ENCODE data around the gene MSRB1. TPM values are rescaled to one million over a fixed set of nuclear protein-coding genes. Genes with fewer than 3 reads are reported as not detected.

Gene MSRB1
- total and polyA plus RNA-seq, 2 of the 8 experiments (the other 6 are each of a cell fraction or from before 2014, with no cell fraction given): 28.2 to 51.4 TPM

DNA sequence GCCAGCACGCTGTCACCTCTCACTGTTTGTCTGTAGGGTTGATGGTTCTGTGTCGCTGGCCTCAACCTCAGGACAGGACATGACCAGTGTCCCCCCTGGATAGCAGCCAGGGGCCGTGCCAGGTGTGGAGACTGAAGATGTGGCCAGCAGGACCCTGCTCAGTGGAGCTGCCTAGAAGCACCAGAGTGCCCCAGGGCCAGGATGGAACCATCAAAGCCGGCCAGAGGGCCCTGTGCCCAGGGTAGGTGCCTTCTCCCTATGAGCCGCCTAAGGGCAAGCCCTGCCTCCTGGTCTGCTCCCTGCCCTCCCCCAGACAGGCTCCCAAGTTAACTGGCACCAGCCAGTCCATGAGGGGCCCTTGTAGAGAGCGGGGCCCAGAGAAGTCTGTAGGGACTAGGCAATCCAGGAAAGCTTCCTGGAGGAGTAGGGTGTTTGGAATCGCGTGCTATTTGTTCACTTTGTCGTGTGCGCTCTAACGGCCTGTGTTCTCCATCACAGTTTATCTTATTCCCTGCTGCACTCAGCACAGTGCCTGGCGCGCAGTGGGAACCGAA lies 15.8 kb upstream of the MSRB1 start:
- H3K79me2 ChIP-seq (ENCODE audit: control insufficient read depth in 1 of 2, insufficient read depth in 2 of 2, low read length in 2 of 2): peaks cover 5 to 21% of the 10 kb centered on the region in 2 experiments
- H2BK120ac ChIP-seq (replicated peaks; ENCODE audit: low read depth, low read length): no peak overlapping the region
- peak overlapping the region; percentile 69 for H4K91ac ChIP-seq (replicated peaks; ENCODE audit: insufficient read length, low read length)
- H3K18ac ChIP-seq (ENCODE audit: extremely low read depth, low read length): peak overlapping the region; percentile 60; the same call in 1 of the 2 replicates
- H4K5ac ChIP-seq (ENCODE audit: insufficient read length, low read depth, low read length): peak overlapping the region; percentile 27
- no peak overlapping the region for H3K14ac ChIP-seq (ENCODE audit: insufficient read length)
- 54% methylated on average over 13 of the region's 14 CpGs; no CpG with 5 or more reads in 1 of the 2 experiments for WGBS, 2 experiments (ENCODE audit: extremely low coverage in 1 of 2, insufficient coverage in 1 of 2, insufficient read length in 1 of 2, insufficient replicate concordance in 2 of 2, low coverage in 1 of 2, low lambda C conversion rate in 2 of 2, missing lambda C conversion rate in 1 of 2)
- FAIRE-seq: no peak
- no peak overlapping the region for H2AK5ac ChIP-seq (ENCODE audit: low read depth, low read length)
- peak overlapping the region; percentile 22 to 93 (median 86) for H3K4me3 ChIP-seq (ENCODE audit: extremely low read depth in 1 of 4, insufficient read depth in 2 of 4, low read depth in 3 of 4, low read length in 4 of 4)
- peak overlapping the region; percentile 62 to 99 for H3K4me2 ChIP-seq (ENCODE audit: insufficient read depth in 1 of 2, low read depth in 2 of 2, low read length in 2 of 2)
- H2AFZ ChIP-seq (ENCODE audit: low read length): peak overlapping the region; percentile 31; the same call in 1 of the 2 replicates
- H2BK20ac ChIP-seq (ENCODE audit: low read length): no peak overlapping the region
- peaks cover 2% of the 10 kb centered on the region for H3K79me1 ChIP-seq (ENCODE audit: low read depth, low read length)
- H3K27ac ChIP-seq (ENCODE audit: low read depth, low read length): no peak overlapping the region
- peak overlapping the region; percentile 76 for H3K4ac ChIP-seq (replicated peaks; ENCODE audit: insufficient read length, low read depth, low read length)
- no peak overlapping the region; the same call in 1 of the 2 replicates for H2BK5ac ChIP-seq (ENCODE audit: low read depth, low read length)
- peaks cover 0 to 2% (median 0%) of the 10 kb centered on the region in 4 experiments; a peak in 3 of 7 replicates for H3K27me3 ChIP-seq (replicated peaks in 1 of 4; ENCODE audit: control insufficient read depth in 3 of 4, extremely low read depth in 1 of 4, insufficient read depth in 3 of 4, low read length in 3 of 4)
- peak in 1 of 2 experiments; percentile 57 for DNase-seq (ENCODE audit: low read depth in 1 of 2, low spot score in 2 of 2)
- H3K4me1 ChIP-seq (replicated peaks in 1 of 4; ENCODE audit: control insufficient read depth in 3 of 4, insufficient read depth in 4 of 4, low read length in 3 of 4): peaks cover 0 to 16% (median under 1%) of the 10 kb centered on the region in 4 experiments; a peak in 4 of 7 replicates
- ChIA-PET CTCF (ENCODE audit: partially characterized antibody) (interaction anchor here (1.2 to 1.8 kb wide), 3 partner anchors 12 to 17 kb away, joined by 3 to 8 read pairs (median 3); partner anchors contain the start of gene TBL3), POLR2A (ENCODE audit: partially characterized antibody) (interaction anchor here (0.9 to 19.8 kb wide), 8 partner anchors 6 to 196 kb away, joined by 3 to 736 read pairs (median 58); partner anchors contain the start of genes GFER, MSRB1, NME3 and NOXO1)
- TF ChIP-seq BRCA1 (IDR thresholded peaks at IDR 0.05; ENCODE audit: low read depth, low read length) (no peak), RBBP5 (IDR thresholded peaks at IDR 0.05; ENCODE audit: borderline replicate concordance, low read depth, low read length) (no peak), SRF (IDR thresholded peaks at IDR 0.05; ENCODE audit: low read depth, low read length) (no peak), SIRT6 (IDR thresholded peaks at IDR 0.05; ENCODE audit: low read length) (no peak), BACH1 (IDR thresholded peaks at IDR 0.05; ENCODE audit: low read length) (no peak)
- no peak overlapping the region for H3K23ac ChIP-seq (ENCODE audit: insufficient read length)
- peaks cover 11% of the 10 kb centered on the region for H3K23me2 ChIP-seq (ENCODE audit: low read depth, low read length)
- peak overlapping the region; percentile 72; the same call in 1 of the 2 replicates for H2BK15ac ChIP-seq (ENCODE audit: low read length)
- H3K36me3 ChIP-seq (ENCODE audit: control insufficient read depth in 2 of 4, insufficient read depth in 4 of 4, low read length in 3 of 4): peaks cover 17 to 30% (median 26%) of the 10 kb centered on the region in 4 experiments
- H3K9ac ChIP-seq (replicated peaks in 1 of 4; ENCODE audit: extremely low read depth in 1 of 4, low read depth in 3 of 4, low read length in 3 of 4): no peak overlapping the region
- no peaks in the 10 kb centered on the region for H3K9me3 ChIP-seq (ENCODE audit: insufficient read depth in 2 of 2, low read depth in 1 of 2, low read length in 1 of 2)
- no peak overlapping the region for H3K56ac ChIP-seq (replicated peaks; ENCODE audit: insufficient read length, low read depth, low read length)
- peak overlapping the region; percentile 16; the same call in 1 of the 2 replicates for H4K8ac ChIP-seq (ENCODE audit: extremely low read depth, insufficient read depth, low read length)
- H2BK12ac ChIP-seq (ENCODE audit: low read depth, low read length): peak overlapping the region; percentile 50; the same call in 1 of the 2 replicates
- peaks cover 5 to 12% of the 10 kb centered on the region in 2 experiments for H4K20me1 ChIP-seq (replicated peaks in 1 of 2; ENCODE audit: control insufficient read depth in 1 of 2, insufficient read depth in 2 of 2, low read length in 2 of 2)

Measured in H1 (cell line).